Stimulated activated memory B cell treated with anti-CD40 and anti-IgM and Interleukin-4, amounts not matched to agents 10 μg/mL and 1 μg/mL and 100 μg/mL, for 72 hours (primary cell): ENCODE measurements around the gene MAPK9.

ENCODE experiments used
- ATAC-seq: fragments of 150-1000 bp; cut with Tn5 transposase; 2 replicates; pipeline ENCODE4 v1.10.0; 2021
- H3K27ac Mint-ChIP-seq: one replicate; pipeline ENCODE4 v1.8.0; 2022; ENCODE audit warnings: mild to moderate bottlenecking, mixed read lengths
- H3K27me3 Mint-ChIP-seq: one replicate; pipeline ENCODE4 v1.8.0; 2022; ENCODE audit warnings: mixed read lengths
- H3K36me3 Mint-ChIP-seq: one replicate; pipeline ENCODE4 v1.8.0; 2022; ENCODE audit warnings: mixed read lengths
- H3K4me1 Mint-ChIP-seq: one replicate; pipeline ENCODE4 v1.8.0; 2022; ENCODE audit warnings: mixed read lengths
- H3K4me3 Mint-ChIP-seq: one replicate; pipeline ENCODE4 v1.8.0; 2022; ENCODE audit warnings: mild to moderate bottlenecking, moderate library complexity, mixed read lengths
- H3K9me3 Mint-ChIP-seq: one replicate; pipeline ENCODE4 v1.8.0; 2022; ENCODE audit warnings: mixed read lengths

MAPK9 gene

GRCh38 chr5:180198208-180198607 is 93.7 kb downstream of the MAPK9 start:
- no peak for ATAC-seq
- peaks cover 54% of the 10 kb centered on the region for H3K27me3 Mint-ChIP-seq
- no peak overlapping the region for H3K27ac Mint-ChIP-seq

GRCh38 chr5:180197016-180197702 is 94.7 kb downstream of the MAPK9 start:
- ATAC-seq: no peak
- no peak overlapping the region for H3K4me3 Mint-ChIP-seq
- no peaks in the 10 kb centered on the region for H3K9me3 Mint-ChIP-seq
- H3K27ac Mint-ChIP-seq: no peak overlapping the region
- peaks cover 54% of the 10 kb centered on the region for H3K27me3 Mint-ChIP-seq
- H3K36me3 Mint-ChIP-seq: no peaks in the 10 kb centered on the region
- H3K4me1 Mint-ChIP-seq: no peaks in the 10 kb centered on the region

More at GRCh38 chr5:180198208-180198607, 93.7 kb downstream of the MAPK9 start:
- Mint-ChIP-seq H3K36me3 (no peaks in the 10 kb centered on the region), H3K4me1 (no peaks in the 10 kb centered on the region), H3K4me3 (no peak overlapping the region), H3K9me3 (no peaks in the 10 kb centered on the region)

- no peak for ATAC-seq
- Mint-ChIP-seq H3K4me3 (no peak overlapping the region), H3K27ac (no peak overlapping the region), H3K36me3 (no peaks in the 10 kb centered on the region), H3K4me1 (no peaks in the 10 kb centered on the region), H3K27me3 (peaks cover 35% of the 10 kb centered on the region), H3K9me3 (no peaks in the 10 kb centered on the region)
These were observed 97.2 kb downstream of the MAPK9 start for GRCh38 chr5:180194410-180195345.

GRCh38 chr5:180193749-180194375 is 98.0 kb downstream of the MAPK9 start:
- Mint-ChIP-seq H3K27me3 (peaks cover 36% of the 10 kb centered on the region), H3K4me1 (no peaks in the 10 kb centered on the region), H3K27ac (no peak overlapping the region), H3K4me3 (no peak overlapping the region), H3K36me3 (no peaks in the 10 kb centered on the region), H3K9me3 (peaks cover 3% of the 10 kb centered on the region)
- ATAC-seq: no peak

- H3K27ac Mint-ChIP-seq: no peak overlapping the region
- no peaks in the 10 kb centered on the region for H3K4me1 Mint-ChIP-seq
- H3K36me3 Mint-ChIP-seq: no peaks in the 10 kb centered on the region
- H3K9me3 Mint-ChIP-seq: peaks cover 14% of the 10 kb centered on the region
- H3K27me3 Mint-ChIP-seq: peaks cover 19% of the 10 kb centered on the region
- no peak overlapping the region for H3K4me3 Mint-ChIP-seq
- ATAC-seq: no peak
These were observed 100.2 kb downstream of the MAPK9 start for GRCh38 chr5:180191716-180192115.

GRCh38 chr5:180187767-180188166 is 104.1 kb downstream of the MAPK9 start:
- Mint-ChIP-seq H3K9me3 (peaks cover 18% of the 10 kb centered on the region), H3K27ac (no peak overlapping the region), H3K36me3 (no peaks in the 10 kb centered on the region), H3K4me3 (no peak overlapping the region), H3K27me3 (peaks cover 12% of the 10 kb centered on the region), H3K4me1 (no peaks in the 10 kb centered on the region)
- ATAC-seq: no peak
